ENCODE results near the gene DZIP1L.

DNA sequence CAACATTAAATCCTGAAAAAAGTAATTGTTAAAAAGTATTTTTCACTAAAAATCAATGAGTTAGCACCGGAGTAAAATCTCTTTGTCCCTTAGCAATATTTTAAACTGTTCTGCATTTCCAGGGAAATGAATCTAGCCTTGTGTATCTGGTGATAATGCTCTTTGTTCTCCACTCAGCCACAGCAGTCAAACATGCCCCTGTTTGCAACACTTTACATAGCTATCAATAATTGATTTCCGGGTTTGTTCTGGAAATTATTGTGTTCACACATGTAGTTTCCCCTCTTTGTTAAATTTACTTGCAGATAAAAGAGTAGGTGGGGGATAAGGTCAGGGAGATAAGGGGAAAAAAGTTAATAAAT, 20.4 kb upstream of the DZIP1L start:
- no peak for TF ChIP-seq TAF1 (IDR thresholded peaks at IDR 0.05; ENCODE audit: borderline replicate concordance, insufficient read depth, low read length)
- TF ChIP-seq POLR2AphosphoS5 (IDR thresholded peaks at IDR 0.05; ENCODE audit: low read depth, low read length): no peak
- TF ChIP-seq, protein P1, sequence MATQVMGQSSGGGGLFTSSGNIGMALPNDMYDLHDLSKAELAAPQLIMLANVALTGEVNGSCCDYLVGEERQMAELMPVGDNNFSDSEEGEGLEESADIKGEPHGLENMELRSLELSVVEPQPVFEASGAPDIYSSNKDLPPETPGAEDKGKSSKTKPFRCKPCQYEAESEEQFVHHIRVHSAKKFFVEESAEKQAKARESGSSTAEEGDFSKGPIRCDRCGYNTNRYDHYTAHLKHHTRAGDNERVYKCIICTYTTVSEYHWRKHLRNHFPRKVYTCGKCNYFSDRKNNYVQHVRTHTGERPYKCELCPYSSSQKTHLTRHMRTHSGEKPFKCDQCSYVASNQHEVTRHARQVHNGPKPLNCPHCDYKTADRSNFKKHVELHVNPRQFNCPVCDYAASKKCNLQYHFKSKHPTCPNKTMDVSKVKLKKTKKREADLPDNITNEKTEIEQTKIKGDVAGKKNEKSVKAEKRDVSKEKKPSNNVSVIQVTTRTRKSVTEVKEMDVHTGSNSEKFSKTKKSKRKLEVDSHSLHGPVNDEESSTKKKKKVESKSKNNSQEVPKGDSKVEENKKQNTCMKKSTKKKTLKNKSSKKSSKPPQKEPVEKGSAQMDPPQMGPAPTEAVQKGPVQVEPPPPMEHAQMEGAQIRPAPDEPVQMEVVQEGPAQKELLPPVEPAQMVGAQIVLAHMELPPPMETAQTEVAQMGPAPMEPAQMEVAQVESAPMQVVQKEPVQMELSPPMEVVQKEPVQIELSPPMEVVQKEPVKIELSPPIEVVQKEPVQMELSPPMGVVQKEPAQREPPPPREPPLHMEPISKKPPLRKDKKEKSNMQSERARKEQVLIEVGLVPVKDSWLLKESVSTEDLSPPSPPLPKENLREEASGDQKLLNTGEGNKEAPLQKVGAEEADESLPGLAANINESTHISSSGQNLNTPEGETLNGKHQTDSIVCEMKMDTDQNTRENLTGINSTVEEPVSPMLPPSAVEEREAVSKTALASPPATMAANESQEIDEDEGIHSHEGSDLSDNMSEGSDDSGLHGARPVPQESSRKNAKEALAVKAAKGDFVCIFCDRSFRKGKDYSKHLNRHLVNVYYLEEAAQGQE (IDR thresholded peaks at IDR 0.05; ENCODE audit: insufficient read depth in 1 of 2, low read depth in 2 of 2, low read length in 2 of 2): no peak
- no peak for TF ChIP-seq SIN3A (IDR thresholded peaks at IDR 0.05; ENCODE audit: borderline replicate concordance, insufficient read depth, low read length)
